LNCaP clone FGC (cell line): ENCODE data around the gene ECE1.
"Not testable (repeated sequence)": the region's sequence is repeated elsewhere in the genome, so short reads cannot be mapped to it uniquely, and the experiment has no call there.

Source experiments
- DNase-seq: peaks from one replicate; pipeline ENCODE4 v3.0.0-alpha.2; 2011; ENCODE audit warnings: low read depth
- H3K4me3 ChIP-seq: 2 replicates; pipeline ENCODE4 v1.5.1; 2011; ENCODE audit warnings: mild to moderate bottlenecking, low read depth, low read length, control low read depth
- TF ChIP-seq, protein P1 (sequence below): IDR thresholded peaks from 2 replicates; pipeline ENCODE4 v1.5.1; 2012; ENCODE audit warnings: mild to moderate bottlenecking; ENCODE audit not compliant: control insufficient read depth, insufficient read depth; ENCODE audit errors: extremely low read depth

The ECE1 gene

GRCh38 chr1:21189421-21189820 is 100.8 kb downstream of the ECE1 start:
- DNase-seq: no peak
- TF ChIP-seq, protein P1, sequence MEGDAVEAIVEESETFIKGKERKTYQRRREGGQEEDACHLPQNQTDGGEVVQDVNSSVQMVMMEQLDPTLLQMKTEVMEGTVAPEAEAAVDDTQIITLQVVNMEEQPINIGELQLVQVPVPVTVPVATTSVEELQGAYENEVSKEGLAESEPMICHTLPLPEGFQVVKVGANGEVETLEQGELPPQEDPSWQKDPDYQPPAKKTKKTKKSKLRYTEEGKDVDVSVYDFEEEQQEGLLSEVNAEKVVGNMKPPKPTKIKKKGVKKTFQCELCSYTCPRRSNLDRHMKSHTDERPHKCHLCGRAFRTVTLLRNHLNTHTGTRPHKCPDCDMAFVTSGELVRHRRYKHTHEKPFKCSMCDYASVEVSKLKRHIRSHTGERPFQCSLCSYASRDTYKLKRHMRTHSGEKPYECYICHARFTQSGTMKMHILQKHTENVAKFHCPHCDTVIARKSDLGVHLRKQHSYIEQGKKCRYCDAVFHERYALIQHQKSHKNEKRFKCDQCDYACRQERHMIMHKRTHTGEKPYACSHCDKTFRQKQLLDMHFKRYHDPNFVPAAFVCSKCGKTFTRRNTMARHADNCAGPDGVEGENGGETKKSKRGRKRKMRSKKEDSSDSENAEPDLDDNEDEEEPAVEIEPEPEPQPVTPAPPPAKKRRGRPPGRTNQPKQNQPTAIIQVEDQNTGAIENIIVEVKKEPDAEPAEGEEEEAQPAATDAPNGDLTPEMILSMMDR: no peak

DNA sequence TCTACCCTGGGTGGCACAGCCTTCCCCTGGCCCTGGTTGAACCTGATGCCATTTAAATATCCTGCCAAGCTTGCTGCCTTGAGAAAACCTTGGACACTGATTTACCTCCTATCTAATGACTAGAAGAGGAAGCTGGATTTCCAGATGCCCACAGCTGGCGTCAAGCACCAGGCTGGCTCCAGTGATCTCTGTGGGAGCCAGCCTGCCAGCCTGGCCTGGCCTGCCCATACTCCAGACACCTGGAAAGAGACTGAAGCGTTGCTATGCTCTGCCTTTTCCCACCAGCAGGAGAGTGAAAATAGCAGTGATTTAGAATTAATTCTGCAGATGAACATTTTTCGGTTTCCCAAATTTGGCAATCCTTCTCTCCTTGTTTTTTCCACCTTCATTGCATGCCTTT is 102.0 kb downstream of the ECE1 start:
- TF ChIP-seq, protein P1: no peak
- no peak overlapping the region for H3K4me3 ChIP-seq
- no peak for DNase-seq

More at GRCh38 chr1:21189421-21189820, 100.8 kb downstream of the ECE1 start:
- H3K4me3 ChIP-seq: no peak overlapping the region

DNA sequence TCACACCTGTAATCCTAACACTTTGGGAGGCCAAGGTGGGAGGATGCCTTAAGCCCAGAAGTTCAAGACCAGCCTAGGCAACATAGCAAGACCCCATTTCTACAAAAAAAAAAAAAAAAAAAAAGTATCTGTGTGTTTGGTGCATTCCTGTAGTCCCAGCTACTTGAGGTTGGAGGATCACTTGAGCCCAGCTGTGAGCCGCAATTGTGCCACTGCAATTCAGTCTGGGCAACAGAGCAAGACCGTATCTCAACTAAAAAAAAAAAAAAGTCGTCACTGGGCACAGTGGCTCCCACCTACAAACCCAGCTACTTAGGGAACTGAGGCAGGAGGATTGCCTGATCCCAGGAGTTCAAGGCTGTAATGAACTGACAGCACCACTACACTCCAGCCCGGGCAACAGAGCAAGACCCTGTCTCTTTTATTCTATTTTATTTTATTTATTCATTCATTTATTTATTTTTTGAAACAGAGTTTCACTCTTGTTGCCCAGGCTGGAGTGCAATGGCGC is 105.0 kb downstream of the ECE1 start:
- no peak overlapping the region for H3K4me3 ChIP-seq
- TF ChIP-seq, protein P1: no peak
- DNase-seq: no peak

DNA sequence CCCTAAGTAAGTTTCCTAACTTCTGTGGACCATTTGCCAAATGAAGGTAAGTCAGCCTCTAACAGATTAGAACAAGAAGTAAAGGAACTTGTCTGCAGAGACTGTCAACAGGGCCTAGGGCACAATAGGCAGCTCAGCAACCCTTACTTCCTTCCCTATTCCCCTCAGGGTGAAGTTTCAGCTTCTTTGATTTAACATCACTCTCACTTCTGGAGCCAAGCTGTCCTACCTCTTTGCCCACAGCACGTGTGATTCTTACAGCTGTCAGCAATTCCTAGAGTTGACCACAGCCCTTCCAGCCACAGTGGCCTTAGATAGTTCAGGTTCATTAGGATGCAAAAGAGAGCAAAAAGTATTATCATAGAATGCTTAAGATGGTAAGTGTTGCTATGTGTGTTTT is 106.0 kb downstream of the ECE1 start:
- TF ChIP-seq, protein P1: no peak

DNA sequence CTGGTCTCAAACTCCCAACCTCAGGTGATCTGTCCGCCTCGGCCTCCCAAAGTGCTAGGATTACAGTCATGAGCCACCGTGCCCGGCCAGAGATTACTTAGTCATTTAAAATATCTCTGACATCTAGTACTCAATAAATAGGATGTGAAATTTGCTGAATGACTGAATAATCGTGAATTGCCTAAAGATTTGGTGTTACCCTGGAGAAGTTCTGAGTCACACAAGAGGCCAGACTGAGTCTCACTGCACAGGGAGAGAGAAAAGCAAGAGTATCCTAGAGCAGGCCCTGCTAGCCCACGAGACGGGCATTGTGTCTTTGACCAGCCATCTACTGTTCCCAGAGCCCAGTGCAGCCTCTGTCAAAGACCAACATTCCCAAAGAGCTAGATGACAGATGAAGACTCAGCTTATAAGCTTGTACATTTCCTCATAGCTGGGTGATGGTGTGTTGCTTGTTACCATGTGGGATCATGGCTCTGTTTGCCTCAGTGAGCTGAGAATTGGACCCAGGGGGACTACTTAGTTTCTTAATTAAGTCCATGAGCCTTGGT is 108.0 kb downstream of the ECE1 start:
- TF ChIP-seq, protein P1: no peak
- no peak for DNase-seq
- H3K4me3 ChIP-seq: no peak overlapping the region

More for the DNA sequence above, 106.0 kb downstream of the ECE1 start:
- no peak overlapping the region for H3K4me3 ChIP-seq
- DNase-seq: no peak

DNA sequence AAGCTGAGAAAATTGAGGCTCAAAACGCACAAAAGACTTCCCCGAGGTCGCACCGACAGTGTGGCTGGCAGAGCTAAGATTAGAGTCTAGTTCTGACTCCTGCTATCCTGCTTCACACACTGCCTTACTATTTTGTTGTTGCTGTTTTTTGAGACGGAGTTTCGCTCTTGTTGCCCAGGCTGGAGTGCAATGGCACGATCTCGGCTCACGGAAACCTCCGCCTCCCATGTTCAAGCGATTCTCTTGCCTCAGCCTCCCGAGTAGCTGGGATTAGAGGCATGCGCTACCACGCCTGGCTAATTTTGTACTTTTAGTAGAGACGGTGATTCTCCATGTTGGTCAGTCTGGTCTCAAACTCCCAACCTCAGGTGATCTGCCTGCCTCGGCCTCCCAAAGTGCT is 112.0 kb downstream of the ECE1 start:
- H3K4me3 ChIP-seq: not testable (repeated sequence)

DNA sequence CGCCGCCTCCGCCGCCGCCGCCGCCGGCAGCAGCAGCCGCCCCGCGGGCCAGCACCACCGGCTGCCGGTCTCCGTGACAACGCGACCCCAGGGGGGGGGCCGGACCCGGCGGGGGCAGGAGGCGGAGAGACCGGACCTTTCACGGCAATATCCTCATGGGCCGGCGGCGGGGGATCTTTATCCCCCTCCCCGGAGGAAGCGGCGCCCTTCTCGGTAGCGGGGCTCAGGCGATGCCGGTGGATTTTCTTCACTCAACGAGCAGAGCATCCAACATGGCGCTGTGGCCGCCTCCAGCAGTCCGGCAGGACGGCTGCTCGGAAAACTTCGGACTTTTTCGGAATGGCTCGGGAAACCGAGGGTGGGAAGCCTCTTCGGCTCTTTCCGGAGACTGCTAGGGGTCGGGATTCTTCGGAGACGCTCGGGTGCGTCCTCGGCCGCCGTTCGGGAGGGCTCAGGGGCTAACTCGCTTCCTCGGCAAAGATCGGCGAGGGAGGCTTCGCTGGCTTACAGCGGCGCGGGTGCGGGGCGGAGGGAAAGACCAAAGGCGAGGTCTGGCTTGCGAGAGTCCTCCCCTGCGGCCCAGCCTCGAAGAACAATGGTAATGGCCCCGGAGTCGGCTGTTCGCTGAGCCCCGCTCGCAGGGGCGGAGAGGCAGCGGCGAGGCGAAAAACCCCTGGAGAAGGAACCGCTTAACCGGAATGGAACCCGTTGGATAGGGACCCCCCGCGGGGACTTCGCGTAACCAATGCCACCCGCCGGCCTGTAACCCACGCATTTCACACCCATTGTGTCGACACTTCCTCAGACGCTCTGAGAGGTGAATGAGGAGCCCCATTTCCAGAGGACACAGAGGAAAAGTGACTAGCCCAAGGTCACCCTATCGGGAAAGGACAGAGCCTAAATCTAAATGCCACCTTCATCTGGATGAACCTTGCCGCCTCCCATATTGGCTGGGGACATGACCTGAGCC is 113.4 kb downstream of the ECE1 start, which contains the start of gene EIF4G3:
TSS of gene EIF4G3 (minus strand) at position 312 of the 970 bp plus-strand sequence. CDS start 174,155 bp downstream, outside the sequence.
- H3K4me3 ChIP-seq: peak within 1 kb of the TSS; percentile 73
- TF ChIP-seq, protein P1: no peak
- DNase-seq: peak; percentile 70

More for the DNA sequence above, 112.0 kb downstream of the ECE1 start:
- DNase-seq: not testable (repeated sequence)
